CD4-positive, alpha-beta T cell treated with Interleukin-4 for 4 hours (primary cell): ENCODE data around the gene PRSS38.
A peak's percentile ranks its signal among the peaks of the same experiment; 100 is the strongest.

Source experiments
- DNase-seq: peaks from one replicate; pipeline ENCODE4 v3.0.0-alpha.2; 2020

Gene PRSS38

DNA sequence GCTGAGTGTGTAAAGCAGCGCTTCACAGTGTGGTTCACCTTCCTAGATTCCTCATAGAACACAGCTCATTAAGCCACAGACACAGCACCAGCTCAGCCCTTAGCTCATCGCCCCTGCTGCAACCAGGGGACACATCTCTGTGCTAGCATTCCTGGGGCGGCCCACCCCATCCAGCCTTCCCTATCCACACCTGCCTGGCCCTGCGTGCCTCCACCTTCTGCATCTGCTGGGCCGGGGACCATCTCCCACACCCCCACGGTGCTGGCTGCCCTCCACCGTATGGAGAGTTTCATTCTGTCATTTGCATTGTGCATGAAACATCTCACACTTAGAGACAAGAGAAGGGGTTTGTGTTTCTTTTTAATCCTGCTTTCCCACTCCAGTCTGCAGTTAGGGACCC is 35.8 kb upstream of the PRSS38 start:
- no peak for DNase-seq

DNA sequence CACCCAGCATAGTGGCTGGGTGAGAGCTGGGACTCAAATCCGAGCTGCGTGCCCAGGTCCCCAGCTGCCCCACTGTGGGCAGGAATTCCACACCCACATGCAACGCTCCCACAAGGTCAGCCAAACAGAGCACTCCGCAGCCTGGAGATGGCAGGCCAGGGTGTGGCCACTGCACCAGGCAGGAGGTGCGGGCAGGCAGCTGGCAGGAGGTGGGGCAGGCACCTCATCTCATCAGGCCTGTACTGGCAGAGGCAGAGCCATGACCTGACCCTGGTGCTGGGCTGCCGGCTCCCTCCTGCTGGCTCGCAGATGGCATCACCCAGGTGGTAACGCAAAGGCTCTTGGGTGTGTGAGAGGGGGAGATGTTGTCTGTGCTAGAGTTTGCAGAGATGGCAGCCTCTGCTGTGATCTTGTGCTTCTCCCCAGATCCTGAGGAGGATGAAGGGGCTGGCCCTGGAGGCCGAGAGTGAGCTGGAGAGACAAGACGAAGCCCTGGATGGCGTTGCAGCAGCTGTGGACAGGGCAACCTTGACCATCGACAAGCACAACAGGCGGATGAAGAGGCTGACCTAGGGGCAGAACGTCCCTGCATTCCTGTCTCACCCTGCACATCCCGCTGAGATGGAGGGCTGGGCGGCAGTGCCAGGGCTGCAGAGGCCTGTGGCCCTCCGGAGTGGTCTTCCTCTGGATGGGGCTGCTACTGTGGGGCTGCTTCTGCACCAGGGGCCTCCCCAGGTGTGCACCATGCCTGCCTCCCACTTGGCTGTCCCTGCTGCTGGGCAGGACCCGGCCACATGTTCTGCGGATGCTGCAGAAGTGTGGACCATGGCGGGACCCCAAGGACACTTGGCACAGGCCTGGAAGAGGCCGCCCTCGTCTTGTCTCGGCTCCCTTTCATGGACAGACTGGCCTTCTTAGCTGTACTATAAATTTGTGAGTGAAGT is 35.1 kb upstream of the PRSS38 start:
- no peak for DNase-seq

DNA sequence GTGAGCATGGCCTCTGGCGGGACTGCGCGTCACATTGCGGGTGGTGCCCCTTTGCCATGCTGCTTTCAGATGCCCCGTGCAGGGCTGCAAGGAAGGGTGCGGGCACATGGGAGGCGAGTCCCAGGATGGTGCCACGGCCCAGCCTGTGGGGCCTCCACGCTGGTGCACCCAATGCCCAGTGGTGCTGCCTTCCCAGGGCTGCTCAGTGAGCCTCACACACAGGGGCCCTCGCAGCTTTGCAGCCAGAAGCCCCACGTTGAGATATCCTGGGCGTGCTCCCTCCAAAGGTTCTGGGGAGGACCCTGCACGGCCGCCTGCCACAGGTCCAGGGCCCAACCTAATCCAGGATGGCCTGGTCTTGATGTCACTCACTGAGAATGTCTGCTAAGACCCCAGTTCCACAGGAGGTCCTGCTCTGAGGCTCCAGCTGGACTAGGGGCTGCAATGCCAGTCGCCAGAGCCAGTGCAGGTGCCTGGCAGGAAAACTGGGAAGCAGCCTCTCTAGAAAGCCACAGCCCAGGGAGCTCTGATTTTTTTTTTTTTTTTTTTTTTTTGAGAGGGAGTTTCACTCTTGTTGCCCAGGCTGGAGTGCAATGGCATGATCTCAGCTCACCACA is 34.1 kb upstream of the PRSS38 start:
- no peak for DNase-seq

- no peak for DNase-seq
Measured at GRCh38 chr1:227782226-227782625, 33.2 kb upstream of the PRSS38 start.

GRCh38 chr1:227785094-227785804 is 30.2 kb upstream of the PRSS38 start:
- no peak for DNase-seq

DNA sequence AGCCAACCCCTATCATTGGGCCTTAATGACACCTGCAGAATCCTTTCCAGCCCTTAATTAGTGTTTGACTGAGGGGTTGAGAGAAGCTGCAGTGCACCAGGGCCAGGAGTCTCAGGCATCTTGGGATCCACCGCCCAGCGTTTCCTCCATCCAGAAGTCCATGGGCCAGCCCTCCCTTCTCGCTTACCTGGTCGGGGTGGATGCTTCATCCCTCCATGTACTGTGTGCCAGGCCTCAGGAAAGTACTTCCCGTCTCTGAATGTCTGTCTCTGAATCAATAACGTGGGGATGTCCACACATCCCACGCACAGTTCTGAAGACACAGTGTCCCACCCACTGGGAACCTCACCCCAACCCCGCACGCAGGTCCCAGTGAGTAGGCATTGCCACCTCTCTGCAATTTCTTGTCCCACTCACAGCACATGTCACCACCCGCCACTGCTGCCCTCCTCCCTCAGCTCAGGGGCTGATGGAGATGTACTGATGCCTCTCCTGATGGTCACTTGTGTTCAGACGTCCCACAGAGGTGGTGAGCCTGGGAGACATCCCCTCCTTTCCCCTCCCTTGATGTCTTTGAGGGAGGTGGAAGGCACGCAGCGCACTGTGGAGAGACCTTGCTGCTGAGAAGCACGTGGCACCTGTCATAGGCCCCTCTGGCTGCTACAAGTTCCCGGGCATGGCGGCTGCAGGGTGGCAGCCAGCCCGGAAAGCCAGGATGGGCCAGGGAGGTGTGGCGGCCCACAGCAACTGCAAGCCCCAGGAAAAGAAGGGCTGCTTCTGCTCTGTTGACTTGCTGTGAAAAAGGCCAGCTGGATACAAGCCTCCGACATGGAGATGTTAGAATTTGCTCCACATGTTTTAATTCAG is 29.4 kb upstream of the PRSS38 start:
- no peak for DNase-seq

DNA sequence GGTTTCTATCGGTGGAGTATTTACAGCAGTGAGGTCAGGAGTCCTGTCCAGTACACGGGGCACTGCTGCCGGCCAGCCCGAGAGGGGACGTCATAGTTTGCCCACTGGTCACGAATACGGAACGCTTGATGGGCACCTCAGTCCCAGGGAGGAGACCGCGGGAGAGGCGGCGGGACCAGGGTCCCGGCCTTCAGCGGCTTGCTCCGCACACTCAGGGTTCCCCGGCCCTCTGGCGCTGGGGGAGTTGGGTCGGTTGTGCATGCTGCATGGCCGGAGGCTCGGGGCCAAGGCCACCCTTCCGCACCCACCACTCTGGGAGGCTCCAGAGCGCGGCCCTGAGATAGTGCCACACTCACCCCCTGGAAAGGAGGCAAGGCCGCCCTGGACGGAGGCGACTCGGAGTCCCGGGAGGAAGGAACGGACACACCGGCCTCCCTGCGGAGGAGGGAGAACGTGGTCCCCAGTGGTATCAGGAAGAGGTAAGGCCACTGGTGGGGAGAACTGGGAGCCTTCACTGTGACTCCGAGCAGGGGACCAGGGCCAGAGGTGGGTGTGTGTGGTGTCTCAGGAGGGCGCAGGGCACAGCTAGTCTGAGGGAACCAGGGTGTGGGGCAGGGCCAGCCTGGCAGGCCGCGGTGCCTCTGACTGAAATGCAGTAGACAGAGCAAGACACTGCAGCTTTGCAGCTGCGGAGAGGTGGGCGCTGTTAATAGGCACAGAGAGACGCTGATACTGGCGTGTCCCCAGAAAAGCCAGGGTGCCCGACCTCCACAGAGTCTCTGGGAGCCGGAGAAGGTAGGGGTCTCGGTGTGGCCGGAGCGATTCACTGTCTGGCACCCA is 28.6 kb upstream of the PRSS38 start:
- no peak for DNase-seq

DNA sequence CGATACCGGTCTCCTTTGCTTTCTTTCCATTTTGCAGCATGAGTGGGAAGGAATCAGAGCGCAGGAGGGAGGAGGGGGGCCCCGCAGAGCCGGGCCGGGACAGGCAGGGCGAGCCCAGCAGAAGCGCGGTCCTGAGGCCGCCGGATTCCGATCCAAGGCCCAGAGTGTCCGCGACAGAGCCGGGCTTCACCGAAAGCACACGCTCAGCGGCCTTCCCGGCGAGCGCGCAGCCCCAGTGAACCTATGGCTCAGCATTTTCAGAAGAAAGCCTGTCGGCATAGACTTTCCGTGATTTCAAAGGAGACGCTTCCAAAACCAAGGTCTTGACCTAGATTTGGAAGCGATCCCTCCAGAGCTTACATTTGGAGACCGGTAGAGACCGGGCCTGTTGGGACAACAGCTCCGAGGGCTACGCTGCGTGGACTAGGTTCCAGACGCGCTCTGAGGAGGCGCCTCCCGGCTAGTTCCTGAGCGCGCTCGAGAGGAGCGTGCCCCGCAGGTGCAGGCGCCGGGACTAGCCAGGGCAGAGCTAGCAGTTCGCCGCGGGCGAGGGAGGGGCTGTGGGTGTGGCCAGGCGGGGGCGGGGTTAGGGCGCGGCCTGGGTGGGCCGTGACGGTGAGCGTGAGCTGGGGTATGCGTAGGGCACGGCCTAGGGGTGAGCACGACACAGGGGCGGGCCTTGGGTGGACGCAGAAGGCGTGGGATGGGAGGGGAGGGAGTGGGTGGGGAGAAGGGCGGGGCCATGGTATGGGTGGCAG is 27.8 kb upstream of the PRSS38 start:
- peak; percentile 97 for DNase-seq

- DNase-seq: no peak
Measured at GRCh38 chr1:227788271-227789083, 27.0 kb upstream of the PRSS38 start.

GRCh38 chr1:227789084-227790033 is 26.1 kb upstream of the PRSS38 start:
- DNase-seq: no peak

- DNase-seq: no peak
Measured at GRCh38 chr1:227790034-227790400, 25.5 kb upstream of the PRSS38 start.

GRCh38 chr1:227790868-227791267 is 24.6 kb upstream of the PRSS38 start:
- DNase-seq: no peak

DNA sequence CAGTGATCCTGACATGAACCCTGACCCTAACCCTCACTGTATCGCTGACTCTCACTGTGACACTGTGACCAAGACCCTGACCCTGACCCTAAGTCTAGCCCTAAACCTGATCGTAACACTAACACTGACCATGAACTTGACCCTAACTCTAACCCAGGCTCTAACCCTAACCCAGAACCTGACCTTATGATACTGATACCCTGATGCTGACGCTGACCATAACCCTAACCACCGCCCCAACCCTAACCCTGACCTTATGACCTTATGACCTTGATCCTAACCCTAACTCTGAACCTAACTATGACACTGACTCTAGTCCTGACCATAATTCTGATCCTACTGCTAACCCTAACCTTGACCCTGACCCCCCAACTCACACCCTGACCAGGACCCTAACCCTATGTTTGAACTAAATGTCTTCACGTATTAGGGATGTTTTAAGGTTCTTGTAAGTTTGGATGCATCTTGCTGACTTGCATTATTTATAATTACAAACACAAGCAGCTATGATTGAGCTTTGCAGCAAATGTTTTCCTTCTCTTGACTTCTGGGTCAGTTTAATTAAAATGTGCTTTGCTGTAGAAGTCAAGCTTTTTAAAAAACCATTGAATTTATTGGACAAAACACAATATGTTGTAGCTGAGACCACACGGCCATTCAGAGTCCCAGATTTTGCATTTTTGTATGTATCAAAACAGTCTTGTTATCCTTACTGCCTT is 23.9 kb upstream of the PRSS38 start:
- DNase-seq: no peak

GRCh38 chr1:227792216-227793078 is 23.0 kb upstream of the PRSS38 start:
- DNase-seq: no peak

- no peak for DNase-seq
Measured at GRCh38 chr1:227793079-227793947, 22.2 kb upstream of the PRSS38 start.
